ENCODE data around the gene COL4A6. TPM values are rescaled to one million over a fixed set of nuclear protein-coding genes. Genes with fewer than 3 reads are reported as not detected.

The COL4A6 gene
- total and polyA plus RNA-seq, 10 of the 15 experiments (the other 5 are each of a cell fraction or from before 2014, with no cell fraction given), result 0.02 to 0.56 (median 0.05) TPM; not detected in 3

GRCh38 chrX:108267557-108267956, 170.7 kb downstream of the COL4A6 start:
- Histone ChIP-seq H3K4me3 (no peak overlapping the region), H3K4me1 (ENCODE audit: control insufficient read depth, insufficient read depth, low read length) (no peaks in the 10 kb centered on the region), H3K4me2 (ENCODE audit: control insufficient read depth, insufficient read depth) (no peak overlapping the region), H3K9ac (ENCODE audit: control insufficient read depth, insufficient read depth, low read length) (no peak overlapping the region), H4K20me1 (ENCODE audit: control insufficient read depth, insufficient read depth) (no peaks in the 10 kb centered on the region), H3K27me3 (replicated peaks in 1 of 2; ENCODE audit: control insufficient read depth in 2 of 2, insufficient read depth in 2 of 2, low read length in 1 of 2) (no peaks in the 10 kb centered on the region), H3K36me3 (ENCODE audit: control insufficient read depth in 2 of 2, insufficient read depth in 2 of 2, low read length in 1 of 2) (no peaks in the 10 kb centered on the region), H2AFZ (ENCODE audit: control insufficient read depth, low read depth, low read length) (no peak overlapping the region), H3K9me3 (replicated peaks; ENCODE audit: control insufficient read depth, insufficient read depth, low read length) (no peaks in the 10 kb centered on the region), H3K79me2 (ENCODE audit: control insufficient read depth, insufficient read depth, low read length) (no peaks in the 10 kb centered on the region), H3K27ac (ENCODE audit: control insufficient read depth, insufficient read depth) (no peak overlapping the region)
- ChIA-PET CTCF (no interaction called here), SMC1A (ENCODE audit: uncharacterized antibody, unreplicated experiment) (no interaction called here), POLR2A (no interaction called here), RAD21 (ENCODE audit: unreplicated experiment) (no interaction called here)
- intact Hi-C loops (cut with micrococcal nuclease; ENCODE audit: unreplicated experiment), result no loop called here
- TF ChIP-seq HCFC1 (IDR thresholded peaks at IDR 0.05; ENCODE audit: low read length), result no peak
- TF ChIP-seq MEF2B (IDR thresholded peaks at IDR 0.05; ENCODE audit: partially characterized antibody, poor library complexity, severe bottlenecking), result no peak
- TF ChIP-seq RAD51 (IDR thresholded peaks at IDR 0.05), result no peak
- TF ChIP-seq, protein P1, sequence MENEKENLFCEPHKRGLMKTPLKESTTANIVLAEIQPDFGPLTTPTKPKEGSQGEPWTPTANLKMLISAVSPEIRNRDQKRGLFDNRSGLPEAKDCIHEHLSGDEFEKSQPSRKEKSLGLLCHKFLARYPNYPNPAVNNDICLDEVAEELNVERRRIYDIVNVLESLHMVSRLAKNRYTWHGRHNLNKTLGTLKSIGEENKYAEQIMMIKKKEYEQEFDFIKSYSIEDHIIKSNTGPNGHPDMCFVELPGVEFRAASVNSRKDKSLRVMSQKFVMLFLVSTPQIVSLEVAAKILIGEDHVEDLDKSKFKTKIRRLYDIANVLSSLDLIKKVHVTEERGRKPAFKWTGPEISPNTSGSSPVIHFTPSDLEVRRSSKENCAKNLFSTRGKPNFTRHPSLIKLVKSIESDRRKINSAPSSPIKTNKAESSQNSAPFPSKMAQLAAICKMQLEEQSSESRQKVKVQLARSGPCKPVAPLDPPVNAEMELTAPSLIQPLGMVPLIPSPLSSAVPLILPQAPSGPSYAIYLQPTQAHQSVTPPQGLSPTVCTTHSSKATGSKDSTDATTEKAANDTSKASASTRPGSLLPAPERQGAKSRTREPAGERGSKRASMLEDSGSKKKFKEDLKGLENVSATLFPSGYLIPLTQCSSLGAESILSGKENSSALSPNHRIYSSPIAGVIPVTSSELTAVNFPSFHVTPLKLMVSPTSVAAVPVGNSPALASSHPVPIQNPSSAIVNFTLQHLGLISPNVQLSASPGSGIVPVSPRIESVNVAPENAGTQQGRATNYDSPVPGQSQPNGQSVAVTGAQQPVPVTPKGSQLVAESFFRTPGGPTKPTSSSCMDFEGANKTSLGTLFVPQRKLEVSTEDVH (IDR thresholded peaks at IDR 0.05; ENCODE audit: low read depth, partially characterized antibody), result no peak
- no peak for TF ChIP-seq LARP7 (IDR thresholded peaks at IDR 0.05)
- no peak for TF ChIP-seq KLF5 (IDR thresholded peaks at IDR 0.05; ENCODE audit: partially characterized antibody)
- TF ChIP-seq, protein P2, sequence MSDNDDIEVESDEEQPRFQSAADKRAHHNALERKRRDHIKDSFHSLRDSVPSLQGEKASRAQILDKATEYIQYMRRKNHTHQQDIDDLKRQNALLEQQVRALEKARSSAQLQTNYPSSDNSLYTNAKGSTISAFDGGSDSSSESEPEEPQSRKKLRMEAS (IDR thresholded peaks at IDR 0.05; ENCODE audit: low read depth, low read length), result no peak
- no peak for TF ChIP-seq CREB1 (IDR thresholded peaks at IDR 0.05; ENCODE audit: low read depth)
- TF ChIP-seq, protein P3, sequence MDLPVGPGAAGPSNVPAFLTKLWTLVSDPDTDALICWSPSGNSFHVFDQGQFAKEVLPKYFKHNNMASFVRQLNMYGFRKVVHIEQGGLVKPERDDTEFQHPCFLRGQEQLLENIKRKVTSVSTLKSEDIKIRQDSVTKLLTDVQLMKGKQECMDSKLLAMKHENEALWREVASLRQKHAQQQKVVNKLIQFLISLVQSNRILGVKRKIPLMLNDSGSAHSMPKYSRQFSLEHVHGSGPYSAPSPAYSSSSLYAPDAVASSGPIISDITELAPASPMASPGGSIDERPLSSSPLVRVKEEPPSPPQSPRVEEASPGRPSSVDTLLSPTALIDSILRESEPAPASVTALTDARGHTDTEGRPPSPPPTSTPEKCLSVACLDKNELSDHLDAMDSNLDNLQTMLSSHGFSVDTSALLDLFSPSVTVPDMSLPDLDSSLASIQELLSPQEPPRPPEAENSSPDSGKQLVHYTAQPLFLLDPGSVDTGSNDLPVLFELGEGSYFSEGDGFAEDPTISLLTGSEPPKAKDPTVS (IDR thresholded peaks at IDR 0.05; ENCODE audit: low read depth, low read length), result no peak
- BruUV-seq (replicated peaks), result no TSS peak
- in situ Hi-C loops (cut with MboI), result no loop called here
- 0% methylated on average over 2 of the region's 2 CpGs for WGBS (ENCODE audit: insufficient coverage, insufficient replicate concordance, low lambda C conversion rate, missing lambda C conversion rate)
- no peak for FAIRE-seq
- DNase-seq (ENCODE audit: low read depth, low spot score), result no peak
- ATAC-seq, result no peak
